IPS-18c (cell line): ENCODE results near the gene DNTT.

Source experiments
- H3K4me3 ChIP-seq: 2 replicates; pipeline ENCODE4 v1.7.0; 2013; ENCODE audit warnings: low read depth, mild to moderate bottlenecking, low read length, moderate library complexity; ENCODE audit not compliant: insufficient read depth
- H3K9me3 ChIP-seq: one replicate; pipeline ENCODE4 v1.6.1; 2013; ENCODE audit warnings: mild to moderate bottlenecking, low read length, moderate library complexity; ENCODE audit not compliant: control insufficient read depth, insufficient read depth

Gene DNTT

GRCh38 chr10:96272316-96273280 is 31.6 kb upstream of the DNTT start:
- Histone ChIP-seq H3K9me3 (no peaks in the 10 kb centered on the region), H3K4me3 (no peak overlapping the region)

- Histone ChIP-seq H3K9me3 (no peaks in the 10 kb centered on the region), H3K4me3 (no peak overlapping the region)
Observed at GRCh38 chr10:96275685-96276418, 28.4 kb upstream of the DNTT start.

- Histone ChIP-seq H3K9me3 (no peaks in the 10 kb centered on the region), H3K4me3 (no peak overlapping the region)
Observed at GRCh38 chr10:96276426-96276825, 27.8 kb upstream of the DNTT start.

- Histone ChIP-seq H3K9me3 (no peaks in the 10 kb centered on the region), H3K4me3 (no peak overlapping the region)
Observed at GRCh38 chr10:96276831-96277230, 27.4 kb upstream of the DNTT start.

GRCh38 chr10:96279191-96279641 is 25.0 kb upstream of the DNTT start:
- Histone ChIP-seq H3K9me3 (no peaks in the 10 kb centered on the region), H3K4me3 (no peak overlapping the region)

GRCh38 chr10:96280859-96281258 is 23.4 kb upstream of the DNTT start:
- Histone ChIP-seq H3K4me3 (no peak overlapping the region), H3K9me3 (no peaks in the 10 kb centered on the region)

- no peaks in the 10 kb centered on the region for H3K9me3 ChIP-seq
- H3K4me3 ChIP-seq = no peak overlapping the region
Observed at GRCh38 chr10:96281444-96282029, 22.7 kb upstream of the DNTT start.

GRCh38 chr10:96283351-96283750 is 20.9 kb upstream of the DNTT start:
- no peaks in the 10 kb centered on the region for H3K9me3 ChIP-seq

GRCh38 chr10:96283756-96284155 is 20.5 kb upstream of the DNTT start:
- no peaks in the 10 kb centered on the region for H3K9me3 ChIP-seq
- no peak overlapping the region for H3K4me3 ChIP-seq

More at GRCh38 chr10:96283351-96283750, 20.9 kb upstream of the DNTT start:
- H3K4me3 ChIP-seq = no peak overlapping the region

- H3K4me3 ChIP-seq = no peak overlapping the region
- no peaks in the 10 kb centered on the region for H3K9me3 ChIP-seq
Observed at GRCh38 chr10:96285331-96285752, 18.9 kb upstream of the DNTT start.

- Histone ChIP-seq H3K4me3 (no peak overlapping the region), H3K9me3 (no peaks in the 10 kb centered on the region)
Observed at GRCh38 chr10:96287392-96288105, 16.7 kb upstream of the DNTT start.

GRCh38 chr10:96288151-96288621 is 16.0 kb upstream of the DNTT start:
- Histone ChIP-seq H3K9me3 (no peaks in the 10 kb centered on the region), H3K4me3 (no peak overlapping the region)

- H3K4me3 ChIP-seq = no peak overlapping the region
- H3K9me3 ChIP-seq = no peaks in the 10 kb centered on the region
Observed at GRCh38 chr10:96289218-96289910, 14.9 kb upstream of the DNTT start.

GRCh38 chr10:96290368-96291133 is 13.7 kb upstream of the DNTT start:
- no peak overlapping the region for H3K4me3 ChIP-seq
- no peaks in the 10 kb centered on the region for H3K9me3 ChIP-seq

GRCh38 chr10:96292971-96293920 is 11.0 kb upstream of the DNTT start:
- H3K4me3 ChIP-seq = no peak overlapping the region
- no peaks in the 10 kb centered on the region for H3K9me3 ChIP-seq
